K562 (cell line): Measurements from ENCODE around the gene IQCN. TPM values are rescaled to one million over a fixed set of nuclear protein-coding genes. Genes with fewer than 3 reads are reported as not detected.

ENCODE experiments used
- CUX1 ChIP-seq: fragments of 200-800 bp; sonication (Bioruptor generic); IDR thresholded peaks from 2 replicates; pipeline ENCODE4 v1.6.1; 2016; ENCODE audit warnings: missing genetic modification characterization, missing compliant biosample characterization
- FOXJ3 ChIP-seq: sonication (generic); formaldehyde crosslinking; IDR thresholded peaks from 2 replicates; pipeline ENCODE4 v1.4.0; 2020; ENCODE audit warnings: mild to moderate bottlenecking, missing genetic modification reagents
- KDM2B ChIP-seq: fragments of 250-450 bp; sonication (Bioruptor Pico); IDR thresholded peaks from 2 replicates; pipeline ENCODE4 v1.8.0; 2021; ENCODE audit warnings: mild to moderate bottlenecking, moderate library complexity
- MTA1 ChIP-seq: fragments of 450-650 bp; IDR thresholded peaks from 2 replicates; pipeline ENCODE4 v1.6.1; 2017; ENCODE audit warnings: borderline replicate concordance
- NCOR1 ChIP-seq: fragments of 450-650 bp; IDR thresholded peaks from 2 replicates; pipeline ENCODE4 v1.6.1; 2016; ENCODE audit warnings: mild to moderate bottlenecking, moderate library complexity
- PATZ1 ChIP-seq: fragments of 250-450 bp; sonication (Bioruptor Pico); IDR thresholded peaks from 2 replicates; pipeline ENCODE4 v1.5.0; 2020; ENCODE audit warnings: mild to moderate bottlenecking, borderline replicate concordance
- RNF219 ChIP-seq: fragments of 250-450 bp; sonication (Bioruptor Pico); IDR thresholded peaks from 2 replicates; pipeline ENCODE4 v1.5.0; 2022; ENCODE audit warnings: mild to moderate bottlenecking
- SIN3B ChIP-seq: fragments of 450-650 bp; IDR thresholded peaks from 2 replicates; pipeline ENCODE4 v1.6.1; 2017; ENCODE audit warnings: low read depth, mild to moderate bottlenecking, moderate library complexity
- SMAD4 ChIP-seq: fragments of 250-450 bp; sonication (Bioruptor Pico); conservative IDR thresholded peaks from 2 replicates; pipeline ENCODE4 v1.8.0; 2021; ENCODE audit warnings: inconsistent platforms, mild to moderate bottlenecking, moderate library complexity
- TAF15 ChIP-seq: fragments of 200-400 bp; formaldehyde crosslinking; IDR thresholded peaks from 2 replicates; pipeline ENCODE4 v1.6.1; 2017; ENCODE audit warnings: mild to moderate bottlenecking, low read depth, low read length, moderate library complexity
- TOE1 ChIP-seq, 2 experiments: fragments of 450-650 bp in 1 of 2; sonication (generic) in 1 of 2; formaldehyde crosslinking in 1 of 2; IDR thresholded peaks; 2 replicates each; pipeline versions ENCODE4 v1.7.1 to v1.8.0; 2016 to 2022; ENCODE audit warnings: borderline replicate concordance in 2 of 2, mild to moderate bottlenecking in 2 of 2, antibody characterized with exemption in 1 of 2, inconsistent platforms in 1 of 2, low read depth in 1 of 2, missing genetic modification reagents in 1 of 2, moderate library complexity in 1 of 2
- TRIM25 ChIP-seq: fragments of 450-650 bp; IDR thresholded peaks from 2 replicates; pipeline ENCODE4 v1.7.0; 2016; ENCODE audit warnings: borderline replicate concordance
- polyA plus RNA-seq, 8 experiments: library from polyadenylated mRNA; depleted of rRNA in 4 of 8; stranded (reverse) in 5 of 8; unstranded in 3 of 8; fragments of >200 nt; fragmentation: Nextera tagmentation in 2 of 8; fragmentation: Illumina TruSeq in 1 of 8; extraction: Ambion mirVana in 2 of 8; extraction: Trizol in 1 of 8; gene quantifications; 2 replicates each; pipeline versions ENCODE4 v1.2.1 to v1.2.3, GENCODE V29; 2011 to 2014; ENCODE audit warnings: inconsistent platforms in 1 of 8, missing spikeins in 1 of 8
- total RNA-seq, 7 experiments: library from RNA; depleted of rRNA in 6 of 7; stranded (reverse); fragments of >200 nt in 6 of 7; fragmentation: Illumina TruSeq in 2 of 7; extraction: Trizol in 2 of 7; gene quantifications; 2 replicates each; pipeline versions ENCODE4 v1.2.1 to v1.2.3, GENCODE V29; 2011 to 2021; ENCODE audit warnings: low replicate concordance in 1 of 7

IQCN gene
- total and polyA plus RNA-seq, 9 of the 15 experiments (the other 6 are each of a cell fraction or from before 2014, with no cell fraction given) = 0.01 to 0.07 (median 0.04) TPM; not detected in 3

GRCh38 chr19:18317961-18318800 lies 43.9 kb upstream of the IQCN start (continued):
- TF ChIP-seq RNF219 (CRISPR knock-in tag) (no peak), TRIM25 (no peak), TAF15 (no peak), PATZ1 (CRISPR knock-in tag) (peak; percentile 68; the same call in 1 of the 2 replicates), NCOR1 (peak; percentile 45; the same call in 1 of the 2 replicates), TOE1 (IDR thresholded peaks at IDR 0.05; ENCODE audit: borderline replicate concordance) (no peak), TOE1 (CRISPR knock-in tag; IDR thresholded peaks at IDR 0.05; ENCODE audit: borderline replicate concordance, low read depth) (no peak), SIN3B (no peak), FOXJ3 (CRISPR knock-in tag) (no peak), CUX1 (peak; percentile 78), SMAD4 (CRISPR knock-in tag) (peak; percentile 90), KDM2B (CRISPR knock-in tag) (no peak), MTA1 (no peak)
